ENCODE results near the gene MKNK1.
"Not testable (repeated sequence)": the region's sequence is repeated elsewhere in the genome, so short reads cannot be mapped to it uniquely, and the experiment has no call there.

Gene MKNK1

GRCh38 chr1:46603858-46604549, at the start of gene MKNK1:
Gene MKNK1 (minus strand): TSS chr1:46604268. CDS start chr1:46583327, 20,941 bp downstream.
- peak; percentile 97 to 99 for DNase-seq (ENCODE audit: low read depth in 2 of 2)

DNA sequence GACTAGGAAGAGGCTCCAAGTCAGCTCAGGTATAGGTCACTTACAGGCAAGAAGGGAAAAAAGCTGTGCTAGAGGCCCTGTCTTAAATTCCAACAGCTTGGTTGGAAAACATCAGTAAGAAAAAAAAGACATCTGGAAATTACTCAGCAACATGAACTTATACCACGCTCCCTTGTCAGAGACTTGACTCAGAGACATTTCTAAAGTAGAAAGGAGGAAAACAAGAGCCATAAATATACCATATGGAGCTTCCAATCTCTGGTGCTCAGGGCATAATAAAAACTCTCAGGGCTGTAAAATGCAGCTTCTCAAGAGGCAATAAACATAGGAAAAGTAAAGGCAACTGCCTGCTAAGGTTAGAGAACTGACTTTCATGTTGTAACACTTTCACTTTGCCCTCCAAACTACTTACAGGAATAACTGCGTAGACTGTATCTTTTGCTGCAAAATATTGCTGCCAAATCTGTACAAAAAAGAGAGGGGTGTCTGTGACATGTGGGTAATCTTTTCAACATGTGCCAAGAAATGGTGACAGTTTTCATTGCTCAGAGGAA, 49.4 kb upstream of the MKNK1 start:
- no peak for DNase-seq (ENCODE audit: low read depth in 2 of 2)

DNA sequence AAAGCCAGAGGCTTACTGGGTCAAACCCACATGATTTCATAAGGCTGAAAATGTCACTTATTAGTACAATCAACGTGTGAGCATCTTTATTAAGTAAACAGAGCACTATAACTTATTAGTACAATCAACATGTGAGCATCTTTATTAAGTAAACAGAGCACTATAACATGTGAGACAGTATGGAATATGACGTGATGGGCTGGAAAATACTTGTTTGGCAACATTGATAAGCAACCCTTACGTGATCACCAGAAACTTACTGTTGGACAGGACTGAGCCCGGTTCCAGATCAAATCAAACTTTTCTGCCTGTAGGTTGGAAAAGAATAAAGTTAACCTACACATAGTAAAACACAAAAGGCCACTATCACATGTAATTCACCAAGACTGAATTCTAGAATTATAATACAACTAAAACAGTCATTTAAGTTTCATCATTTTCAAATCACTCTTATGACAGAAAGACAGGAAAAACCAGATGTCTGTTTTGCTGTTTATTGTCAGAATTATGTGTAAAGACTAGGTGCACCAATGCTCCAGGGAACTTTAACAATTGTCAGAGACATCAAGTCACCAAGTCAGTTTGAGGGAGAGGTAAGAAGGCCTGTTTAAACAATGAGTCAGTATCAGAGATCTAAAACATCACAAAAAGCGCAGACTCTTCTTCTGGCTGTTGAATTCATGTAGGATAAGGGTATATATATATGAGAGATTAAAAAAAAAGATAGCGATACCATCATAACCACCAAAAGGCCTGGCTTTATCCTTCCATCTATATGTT, 48.4 kb upstream of the MKNK1 start:
- no peak for DNase-seq (ENCODE audit: low read depth in 2 of 2)

DNA sequence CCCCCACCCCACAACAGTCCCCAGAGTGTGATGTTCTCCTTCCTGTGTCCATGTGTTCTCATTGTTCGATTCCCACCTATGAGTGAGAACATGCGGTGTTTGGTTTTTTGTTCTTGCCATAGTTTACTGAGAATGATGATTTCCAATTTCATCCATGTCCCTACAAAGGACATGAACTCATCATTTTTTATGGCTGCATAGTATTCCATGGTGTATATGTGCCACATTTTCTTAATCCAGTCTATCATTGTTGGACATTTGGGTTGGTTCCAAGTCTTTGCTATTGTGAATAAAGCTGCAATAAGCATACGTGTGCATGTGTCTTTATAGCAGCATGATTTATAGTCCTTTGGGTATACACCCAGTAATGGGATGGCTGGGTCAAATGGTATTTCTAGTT, 47.1 kb upstream of the MKNK1 start:
- DNase-seq (ENCODE audit: low read depth in 2 of 2), result not testable (repeated sequence)

DNA sequence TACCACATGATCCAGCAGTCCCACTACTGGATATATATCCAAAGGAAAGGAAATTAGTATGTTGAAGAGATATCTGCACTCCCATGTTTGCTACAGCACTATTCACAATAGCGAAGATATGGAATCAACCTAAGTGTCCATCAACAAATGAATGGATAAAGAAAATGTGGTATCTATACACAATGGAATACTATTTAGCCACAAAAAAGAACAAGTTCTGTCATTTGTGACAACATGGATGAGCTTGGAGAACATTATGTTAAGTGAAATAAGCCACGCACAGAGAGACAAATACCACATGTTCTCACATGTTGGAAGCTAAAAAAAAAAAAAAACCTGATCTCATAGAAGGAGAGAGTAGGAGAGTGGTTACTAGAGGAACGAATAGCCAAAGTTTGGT, 46.4 kb upstream of the MKNK1 start:
- no peak for DNase-seq (ENCODE audit: low read depth in 2 of 2)

DNA sequence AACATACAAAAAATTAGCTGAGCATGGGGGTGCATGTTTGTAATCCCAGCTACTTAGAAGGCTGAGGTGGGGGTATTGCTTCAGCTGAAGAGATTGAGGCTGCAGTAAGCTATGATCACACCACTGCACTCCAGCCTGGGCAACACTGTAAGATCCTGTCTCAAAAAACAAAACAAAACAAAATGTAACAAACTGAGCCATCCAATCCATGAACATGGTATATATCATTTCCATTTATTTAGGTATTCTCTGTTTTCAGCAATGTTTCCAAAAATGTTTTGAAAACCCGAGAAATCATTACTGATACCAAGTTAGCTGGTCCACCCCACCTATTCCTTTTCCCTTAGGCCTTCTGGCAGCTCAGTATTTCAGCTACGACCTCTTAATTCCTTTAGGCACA, 45.7 kb upstream of the MKNK1 start:
- DNase-seq (ENCODE audit: low read depth in 2 of 2), result no peak

GRCh38 chr1:46647611-46648010, 43.5 kb upstream of the MKNK1 start:
- no peak for DNase-seq (ENCODE audit: low read depth in 2 of 2)

- no peak for DNase-seq (ENCODE audit: low read depth in 2 of 2)
Measured at GRCh38 chr1:46646844-46647243, 42.8 kb upstream of the MKNK1 start.

- DNase-seq (ENCODE audit: low read depth in 2 of 2), result no peak
Measured at GRCh38 chr1:46646331-46646730, 42.3 kb upstream of the MKNK1 start.

GRCh38 chr1:46645815-46646214, 41.7 kb upstream of the MKNK1 start:
- DNase-seq (ENCODE audit: low read depth in 2 of 2), result no peak

DNA sequence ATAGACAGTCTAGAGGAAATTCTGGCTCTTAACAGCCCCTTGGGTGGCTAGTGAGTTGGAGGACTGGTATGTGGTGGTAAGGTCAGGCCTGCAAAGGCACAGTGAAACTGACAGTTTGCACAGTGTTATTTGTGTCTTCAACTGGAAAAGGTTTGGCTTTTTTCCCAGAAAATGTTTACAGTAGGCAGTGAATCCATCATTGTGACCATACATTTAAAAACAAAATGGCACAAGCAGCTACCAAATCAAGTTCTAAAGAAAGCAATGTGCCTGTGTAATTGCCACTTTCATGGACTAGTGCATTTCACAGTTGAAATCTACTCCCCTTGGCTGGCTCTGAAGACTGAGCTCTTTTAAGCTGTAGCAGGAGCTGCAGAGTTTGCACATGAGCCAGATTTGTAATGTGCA, 39.3 kb upstream of the MKNK1 start:
- no peak for DNase-seq (ENCODE audit: low read depth in 2 of 2)

- DNase-seq (ENCODE audit: low read depth in 2 of 2), result no peak
Measured at GRCh38 chr1:46642115-46642680, 38.1 kb upstream of the MKNK1 start.

- DNase-seq (ENCODE audit: low read depth in 2 of 2), result no peak
Measured at GRCh38 chr1:46639547-46639946, 35.5 kb upstream of the MKNK1 start.

DNA sequence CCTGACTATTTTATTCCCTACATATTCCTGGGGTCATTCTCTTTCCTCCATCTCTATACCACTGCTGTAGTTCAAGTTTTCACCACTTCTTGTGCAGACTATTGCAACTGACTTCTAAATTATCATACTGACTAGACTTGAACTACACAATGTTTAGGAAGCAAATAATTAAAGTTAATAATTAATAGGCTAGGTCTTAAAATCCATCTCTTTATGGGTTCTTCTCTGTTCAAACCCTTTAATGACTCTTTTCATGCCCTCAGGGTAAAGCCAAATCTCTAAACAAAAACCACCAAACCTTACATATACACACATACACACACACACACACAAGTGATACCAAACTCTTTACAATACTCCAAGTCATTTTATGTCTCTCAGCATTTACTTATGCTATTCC, 34.9 kb upstream of the MKNK1 start:
- no peak for DNase-seq (ENCODE audit: low read depth in 2 of 2)

DNA sequence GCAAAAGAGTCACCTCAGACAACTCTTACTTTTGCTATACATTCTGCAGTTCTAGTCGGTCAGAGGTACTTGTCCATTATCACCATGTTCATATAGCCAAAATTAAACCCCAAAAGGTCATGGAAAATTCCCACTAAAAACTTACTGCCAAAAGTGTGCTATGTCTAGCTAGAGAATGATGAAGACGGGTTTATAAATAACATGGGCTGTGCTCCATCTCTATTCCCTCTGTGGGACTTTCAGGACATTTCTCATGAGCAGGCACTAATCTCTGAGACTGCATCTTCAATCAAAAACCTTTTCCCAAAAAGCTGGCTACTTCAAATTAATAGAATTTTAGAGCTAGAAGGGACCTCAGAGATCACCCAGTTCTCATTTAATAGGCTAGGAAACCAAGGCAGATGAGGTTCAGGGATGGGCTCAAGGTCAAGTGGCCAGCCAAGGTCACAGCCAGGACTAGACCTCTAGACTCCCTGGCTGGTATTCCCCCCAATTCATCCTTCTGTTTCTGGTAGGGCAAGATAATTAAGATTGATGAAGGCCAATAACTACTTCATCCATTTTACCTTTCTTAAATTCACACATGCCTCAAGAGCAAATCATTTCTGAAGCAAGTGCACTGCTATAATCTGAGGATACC, 33.5 kb upstream of the MKNK1 start:
- DNase-seq (ENCODE audit: low read depth in 2 of 2), result no peak

DNA sequence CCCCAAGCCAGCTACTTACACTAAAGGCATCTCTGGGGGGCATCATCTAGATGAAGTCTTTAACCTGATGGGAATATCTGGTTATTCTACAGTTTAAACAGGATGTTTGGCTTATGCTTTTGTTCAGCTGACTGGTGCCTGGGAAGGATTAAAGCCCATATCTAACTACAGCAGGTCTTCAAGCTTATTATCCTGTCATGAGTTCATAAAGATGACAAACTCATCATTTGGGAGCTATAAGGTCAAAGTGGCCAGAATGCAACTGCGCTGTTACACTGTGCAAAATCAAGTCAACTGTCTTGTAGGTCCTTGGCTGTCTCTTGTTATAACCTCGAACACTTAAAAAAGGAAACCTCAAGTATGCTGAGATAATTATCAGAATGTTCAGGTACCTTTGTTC, 31.1 kb upstream of the MKNK1 start:
- DNase-seq (ENCODE audit: low read depth in 2 of 2), result no peak

- DNase-seq (ENCODE audit: low read depth in 2 of 2), result no peak
Measured at GRCh38 chr1:46630719-46631118, 26.7 kb upstream of the MKNK1 start.

DNA sequence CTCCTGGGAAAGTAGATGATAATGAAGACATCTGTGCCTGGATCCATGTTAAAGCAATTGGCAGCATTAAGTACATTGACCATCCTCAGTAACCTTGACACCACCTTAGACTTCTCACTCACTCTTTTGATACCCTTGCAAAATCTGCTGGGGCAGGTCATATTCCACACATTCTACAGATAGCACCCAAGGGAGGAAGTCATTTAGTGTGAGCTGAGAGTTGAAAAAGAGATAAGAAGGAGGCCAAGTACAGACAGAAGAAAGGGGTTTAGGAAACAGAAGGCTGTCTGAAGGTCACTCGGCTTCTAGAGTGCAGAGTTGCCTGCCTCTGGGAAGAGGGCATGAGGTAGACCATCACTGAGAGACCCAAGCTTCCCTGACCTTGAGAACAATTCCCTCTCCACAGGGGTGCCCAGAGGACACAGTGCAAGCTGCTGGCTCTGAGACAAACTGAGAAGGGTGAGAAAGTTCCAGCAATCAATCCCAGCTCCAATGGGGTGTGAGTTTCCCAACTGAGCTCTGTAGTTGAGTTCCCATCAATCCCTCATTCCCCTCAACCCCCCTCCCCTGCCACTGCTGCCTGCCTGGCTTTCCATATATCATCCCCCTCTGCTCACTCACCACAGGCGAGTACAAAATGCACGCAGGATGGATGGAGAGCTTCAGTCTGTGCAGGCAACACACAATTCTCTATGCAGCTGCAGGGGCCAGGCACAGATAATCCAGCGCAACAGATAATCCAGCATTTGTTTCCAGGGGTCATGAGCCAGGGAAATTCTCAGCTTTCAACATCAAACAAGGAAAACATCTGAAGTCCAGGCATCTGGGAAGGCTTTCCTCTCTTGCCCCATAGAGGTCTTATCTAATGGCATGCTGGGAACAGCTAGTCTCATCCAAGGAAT, 19.9 kb upstream of the MKNK1 start:
- DNase-seq (ENCODE audit: low read depth in 2 of 2), result no peak

GRCh38 chr1:46622344-46622743, 18.3 kb upstream of the MKNK1 start:
- no peak for DNase-seq (ENCODE audit: low read depth in 2 of 2)

- DNase-seq (ENCODE audit: low read depth in 2 of 2), result no peak
Measured at GRCh38 chr1:46621930-46622329, 17.9 kb upstream of the MKNK1 start.

GRCh38 chr1:46619656-46620258, 15.7 kb upstream of the MKNK1 start:
- no peak for DNase-seq (ENCODE audit: low read depth in 2 of 2)
